Tibial nerve (tissue), 3 donors: ENCODE results near the gene CTNND2.

Experiments used
- POLR2A ChIP-seq, 2 donors: fragments of 450-650 bp; IDR thresholded peaks; one replicate each; pipeline ENCODE4 v1.6.1; 2017; ENCODE audit warnings: antibody characterized with exemption in 2 of 2, mild to moderate bottlenecking in 2 of 2, moderate library complexity in 2 of 2
- TF ChIP-seq, protein P1 (sequence below), 5 experiments: fragments of 200-600 bp in 3 of 5; fragments of 450-650 bp in 2 of 5; sonication (generic) in 3 of 5; IDR thresholded peaks; one replicate each; pipeline ENCODE4 v1.5.1; 2016 to 2019; ENCODE audit warnings: antibody characterized with exemption in 5 of 5, mild to moderate bottlenecking in 3 of 5, moderate library complexity in 2 of 5

DNA sequence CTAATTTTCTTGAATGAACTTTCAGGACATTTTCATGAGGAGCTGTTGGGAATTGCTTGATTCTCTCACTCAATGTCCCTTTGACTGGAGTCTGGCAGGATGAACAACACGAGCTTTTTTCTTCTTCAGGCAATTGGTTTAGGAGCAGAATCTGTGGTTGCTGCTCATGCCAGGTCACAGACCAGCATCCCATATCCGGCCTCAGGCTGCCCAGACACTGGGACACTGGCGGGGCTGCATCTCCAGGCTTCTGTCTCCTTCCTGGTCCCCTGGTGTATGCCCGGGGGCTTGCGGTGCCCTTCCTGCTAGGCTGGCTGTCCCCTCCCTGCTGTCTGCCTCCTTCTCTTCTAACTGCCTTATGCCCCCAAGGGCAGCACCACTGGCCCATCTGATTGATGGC, 831.7 kb downstream of the CTNND2 start:
- TF ChIP-seq, protein P1, sequence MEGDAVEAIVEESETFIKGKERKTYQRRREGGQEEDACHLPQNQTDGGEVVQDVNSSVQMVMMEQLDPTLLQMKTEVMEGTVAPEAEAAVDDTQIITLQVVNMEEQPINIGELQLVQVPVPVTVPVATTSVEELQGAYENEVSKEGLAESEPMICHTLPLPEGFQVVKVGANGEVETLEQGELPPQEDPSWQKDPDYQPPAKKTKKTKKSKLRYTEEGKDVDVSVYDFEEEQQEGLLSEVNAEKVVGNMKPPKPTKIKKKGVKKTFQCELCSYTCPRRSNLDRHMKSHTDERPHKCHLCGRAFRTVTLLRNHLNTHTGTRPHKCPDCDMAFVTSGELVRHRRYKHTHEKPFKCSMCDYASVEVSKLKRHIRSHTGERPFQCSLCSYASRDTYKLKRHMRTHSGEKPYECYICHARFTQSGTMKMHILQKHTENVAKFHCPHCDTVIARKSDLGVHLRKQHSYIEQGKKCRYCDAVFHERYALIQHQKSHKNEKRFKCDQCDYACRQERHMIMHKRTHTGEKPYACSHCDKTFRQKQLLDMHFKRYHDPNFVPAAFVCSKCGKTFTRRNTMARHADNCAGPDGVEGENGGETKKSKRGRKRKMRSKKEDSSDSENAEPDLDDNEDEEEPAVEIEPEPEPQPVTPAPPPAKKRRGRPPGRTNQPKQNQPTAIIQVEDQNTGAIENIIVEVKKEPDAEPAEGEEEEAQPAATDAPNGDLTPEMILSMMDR (IDR thresholded peaks at IDR 0.05) = no peak
- no peak for TF ChIP-seq POLR2A (IDR thresholded peaks at IDR 0.05)
